Right hindlimb (tissue), 1 donor: ENCODE measurements around the gene PLEKHM3.

ENCODE experiments used
- DNase-seq: peaks from one replicate; pipeline ENCODE4 v3.0.0-alpha.2; 2018

Gene PLEKHM3

GRCh38 chr2:207847098-207847806, 178.1 kb downstream of the PLEKHM3 start:
- DNase-seq: no peak

DNA sequence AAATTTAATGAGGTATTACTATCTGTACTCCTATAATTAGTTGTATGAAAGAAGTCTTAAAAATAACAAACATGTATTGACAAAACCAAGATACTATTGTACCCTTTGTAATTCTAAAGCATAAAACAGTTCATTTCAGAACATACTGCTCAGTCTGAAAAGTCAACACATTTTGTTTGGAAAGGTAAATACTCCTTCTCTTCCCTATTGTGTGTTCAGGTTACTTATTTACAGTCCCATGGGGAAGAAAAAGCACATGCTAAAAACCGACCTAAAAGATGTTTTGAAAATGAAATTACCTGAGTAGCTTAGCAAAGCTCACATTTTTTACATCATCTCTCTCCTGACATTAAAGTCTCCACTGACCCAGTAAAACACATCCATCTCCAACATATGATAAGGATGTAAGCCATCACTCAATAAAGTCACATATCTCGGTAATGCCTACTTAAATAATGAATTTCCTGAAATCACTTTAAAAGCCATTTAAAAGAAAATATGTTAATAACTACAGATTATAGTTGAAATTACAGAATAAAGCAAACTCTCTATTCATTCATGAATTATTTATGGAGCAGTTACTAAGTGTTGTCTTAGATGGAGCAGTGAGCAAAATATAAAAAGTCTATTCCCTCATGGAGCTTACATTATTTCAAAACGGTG, 180.0 kb downstream of the PLEKHM3 start:
- DNase-seq: no peak

GRCh38 chr2:207844648-207845047, 180.7 kb downstream of the PLEKHM3 start:
- DNase-seq: no peak

DNA sequence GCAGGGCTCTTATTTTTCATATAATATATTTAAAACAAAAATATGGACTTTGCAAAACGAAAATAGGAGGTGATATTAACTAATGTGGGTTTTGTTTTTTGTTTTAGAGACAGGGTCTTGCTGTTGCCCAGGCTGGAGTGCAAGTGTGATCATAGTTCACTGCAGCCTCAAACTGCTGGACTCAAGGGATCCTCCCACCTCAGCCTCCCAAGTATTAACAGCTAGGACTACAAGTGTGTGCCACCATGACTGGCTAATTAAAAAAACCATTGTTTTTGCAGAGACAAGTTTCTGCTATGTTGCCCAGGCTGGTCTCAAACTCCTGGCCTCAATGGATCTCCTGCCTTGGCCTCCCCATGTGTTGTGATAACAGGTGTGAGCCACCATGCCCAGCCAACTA, 185.2 kb downstream of the PLEKHM3 start:
- DNase-seq: no peak

DNA sequence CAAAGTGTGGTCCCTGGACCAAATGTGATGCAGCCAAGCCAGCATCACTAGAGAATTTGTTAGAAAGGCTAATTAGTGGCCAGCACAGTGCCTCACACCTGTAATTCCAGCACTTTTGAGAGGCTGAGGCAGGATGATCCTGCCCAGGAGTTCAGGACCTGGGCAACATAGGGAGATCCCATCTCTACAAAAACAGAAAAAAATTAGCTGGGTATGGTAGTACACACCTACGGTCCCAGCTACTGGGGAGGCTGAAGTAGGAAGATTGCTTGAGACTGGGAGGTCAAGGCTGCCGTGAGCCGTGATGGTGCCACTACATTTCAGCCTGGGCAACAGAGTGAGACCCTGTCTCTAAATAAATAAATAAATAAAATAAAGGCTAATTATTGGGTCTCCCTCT, 185.8 kb downstream of the PLEKHM3 start:
- no peak for DNase-seq

DNA sequence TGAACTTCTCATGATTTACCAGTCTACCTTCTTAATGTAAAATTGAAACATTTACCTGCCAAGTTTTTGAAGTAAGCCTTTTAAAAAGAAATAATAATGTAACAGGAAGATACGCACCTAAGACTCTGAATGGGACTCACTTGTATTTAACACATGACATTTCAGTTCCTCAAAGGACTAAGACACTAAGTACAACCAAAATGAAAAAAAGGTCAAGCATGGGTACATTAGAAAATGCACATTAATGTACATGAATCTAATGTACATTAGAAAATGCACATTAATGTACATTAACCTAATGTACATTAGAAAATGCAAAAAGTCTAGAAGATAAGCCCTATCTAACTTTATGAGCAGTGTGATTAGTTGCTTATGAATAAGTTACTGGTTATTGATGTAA, 186.3 kb downstream of the PLEKHM3 start:
- no peak for DNase-seq

GRCh38 chr2:207836521-207837133, 188.7 kb downstream of the PLEKHM3 start:
- peak; percentile 50 for DNase-seq

GRCh38 chr2:207835805-207836204, 189.5 kb downstream of the PLEKHM3 start:
- DNase-seq: no peak

DNA sequence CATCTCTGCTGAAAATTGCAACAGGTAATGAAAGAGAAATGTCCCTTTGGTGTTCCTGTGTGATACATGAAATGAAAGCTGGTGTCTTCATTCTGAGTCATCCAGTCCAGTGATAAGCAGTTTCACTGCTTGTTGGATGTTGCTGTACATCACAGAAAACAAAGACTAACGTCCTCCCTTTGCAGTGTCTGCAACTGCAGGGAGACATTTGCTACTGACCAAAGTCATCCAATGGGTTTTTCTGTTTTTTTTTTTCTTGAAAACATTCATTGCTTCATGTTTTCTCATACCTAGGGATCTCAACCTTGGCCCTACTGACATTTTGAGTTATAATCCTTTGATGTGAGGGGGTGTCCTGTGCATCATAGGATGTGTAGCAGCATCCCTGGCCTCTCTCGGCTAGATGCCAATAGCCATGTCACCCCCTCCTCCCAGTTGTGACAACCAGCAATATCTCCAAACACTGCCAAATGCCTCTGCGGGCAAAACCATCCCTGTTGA, 192.0 kb downstream of the PLEKHM3 start:
- DNase-seq: no peak

DNA sequence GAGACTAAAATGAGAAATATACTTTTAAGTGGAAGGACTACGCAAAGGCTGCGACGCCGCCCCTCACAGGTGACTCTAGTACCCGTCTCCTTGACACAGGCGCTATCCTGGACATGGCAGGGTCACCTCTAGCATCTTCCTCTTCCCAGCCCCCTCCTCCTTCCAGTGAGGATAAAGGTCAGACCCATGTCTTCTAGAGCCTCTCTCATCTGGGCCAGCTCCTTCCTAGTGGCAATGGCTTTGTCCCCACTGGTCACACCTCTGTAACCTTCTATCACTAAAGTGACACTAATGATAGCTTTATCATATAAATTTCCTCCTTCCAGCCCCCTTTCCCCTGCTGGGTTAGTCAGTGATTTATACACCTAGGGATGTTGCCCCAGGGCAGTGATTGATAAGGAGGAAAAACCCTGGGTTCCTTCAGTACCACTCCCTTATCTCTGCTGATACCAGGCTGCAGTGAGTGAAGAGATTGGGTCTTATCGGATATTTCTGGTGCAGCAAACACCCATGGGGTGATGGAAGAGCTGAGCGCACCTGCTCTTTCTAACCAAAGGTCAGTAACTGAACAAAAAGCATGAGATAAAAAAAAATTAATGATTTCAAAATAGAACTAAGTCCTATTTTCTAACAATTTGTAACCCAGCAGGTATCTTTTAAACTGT, 193.6 kb downstream of the PLEKHM3 start:
- DNase-seq: no peak

- DNase-seq: no peak
Measured at GRCh38 chr2:207830778-207831438, 194.4 kb downstream of the PLEKHM3 start.

DNA sequence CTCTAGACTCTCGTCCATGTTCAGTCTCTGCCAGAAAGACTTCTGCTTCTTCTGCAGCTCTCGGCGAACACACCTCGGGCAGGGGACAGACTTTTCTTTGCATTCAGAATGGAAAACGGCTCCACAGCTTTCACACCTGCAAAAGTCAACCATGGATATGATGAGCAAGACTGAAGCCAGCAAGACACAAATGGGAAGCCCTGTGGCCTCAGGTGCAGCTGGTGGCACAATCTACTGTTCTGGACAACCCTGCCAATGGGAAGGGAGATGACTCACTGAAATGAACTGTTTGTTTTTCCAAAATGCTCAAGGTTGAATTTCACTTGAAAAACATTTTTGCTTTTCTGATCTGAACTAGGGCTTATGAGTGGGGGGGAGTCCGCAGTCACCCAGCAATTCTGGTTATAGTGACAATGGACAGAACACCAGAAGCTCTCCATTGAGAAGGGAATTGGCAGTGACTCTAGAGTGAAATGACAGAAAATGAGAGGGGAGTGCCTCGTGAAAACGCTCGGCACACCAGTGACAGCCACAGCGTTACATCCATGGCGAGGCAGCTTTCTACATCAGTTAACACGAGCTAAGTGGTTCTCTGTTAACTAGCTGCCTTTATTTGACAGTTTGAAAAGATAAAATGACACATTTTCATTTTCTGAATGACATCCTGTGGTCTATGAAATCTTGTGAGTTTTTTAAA, 196.8 kb downstream of the PLEKHM3 start:
- no peak for DNase-seq

DNA sequence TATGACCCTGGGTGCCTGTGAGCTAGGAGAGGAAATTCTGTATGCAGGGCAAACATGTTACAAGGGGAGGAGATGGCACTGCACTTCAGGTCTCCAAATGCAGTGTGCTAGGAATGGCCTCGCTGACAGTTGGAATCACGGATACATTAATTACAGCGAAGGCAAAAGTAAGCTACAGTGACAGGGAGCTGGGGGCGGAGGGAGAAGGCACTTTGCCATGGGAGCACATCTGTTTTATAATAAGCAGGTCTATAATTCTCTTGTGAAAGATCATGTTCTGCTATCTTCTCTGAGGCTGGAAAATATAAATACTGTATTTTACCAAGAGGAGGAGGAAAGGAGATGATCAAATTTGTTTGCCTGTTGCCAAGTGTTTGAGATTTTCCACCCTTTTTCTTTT, 199.3 kb downstream of the PLEKHM3 start:
- peak; percentile 70 for DNase-seq

GRCh38 chr2:207825045-207825954, 200.0 kb downstream of the PLEKHM3 start:
- DNase-seq: peak; percentile 67

DNA sequence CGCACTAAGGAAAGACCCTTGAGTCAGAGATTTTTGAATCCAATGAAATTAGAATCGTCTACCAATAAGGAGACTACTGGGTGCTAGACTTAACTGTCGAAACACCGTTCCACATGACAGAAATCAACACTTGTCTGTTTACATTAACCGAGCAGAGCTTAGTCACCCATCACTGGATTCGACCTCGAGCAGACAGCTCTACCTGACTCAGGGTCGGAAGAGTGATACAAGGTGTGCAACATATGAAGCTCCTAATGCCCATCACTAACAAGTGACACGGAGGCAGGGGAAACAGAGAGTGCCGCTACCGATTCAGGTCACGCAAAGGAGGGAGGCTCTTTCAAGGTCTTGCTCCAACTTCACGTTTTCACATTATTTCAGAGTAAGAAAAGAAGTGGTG, 201.5 kb downstream of the PLEKHM3 start:
- no peak for DNase-seq

GRCh38 chr2:207819839-207820784, 205.2 kb downstream of the PLEKHM3 start:
- no peak for DNase-seq

GRCh38 chr2:207819021-207819797, 206.1 kb downstream of the PLEKHM3 start:
- DNase-seq: peak; percentile 46

- DNase-seq: no peak
Measured at GRCh38 chr2:207816546-207816945, 208.8 kb downstream of the PLEKHM3 start.

DNA sequence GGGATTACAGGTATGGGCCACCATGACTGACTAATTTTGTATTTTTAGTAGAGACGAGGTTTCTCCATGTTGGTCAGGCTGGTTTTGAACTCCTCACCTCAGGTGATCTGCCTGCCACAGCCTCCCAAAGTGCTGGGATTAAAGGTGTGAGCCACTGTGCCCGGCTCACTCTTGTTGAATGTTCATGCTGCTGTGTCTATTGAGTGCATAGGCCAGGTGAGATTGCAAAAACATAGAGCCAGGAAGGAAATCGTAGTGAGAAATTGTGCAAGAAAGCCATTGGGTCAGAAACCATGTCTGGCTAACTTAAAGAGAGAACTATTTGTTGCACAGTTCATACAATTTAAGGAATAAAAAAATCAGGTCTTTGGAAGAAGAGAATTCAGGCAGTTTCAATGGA, 210.1 kb downstream of the PLEKHM3 start:
- no peak for DNase-seq
